Bronchial epithelial cell (primary cell): ENCODE data around the gene BANF2. TPM values are rescaled to one million over a fixed set of nuclear protein-coding genes. Genes with fewer than 3 reads are reported as not detected.

Experiments used
- DNase-seq: peaks from one replicate; pipeline ENCODE4 v3.0.0-alpha.2; 2010; ENCODE audit warnings: low read depth
- FAIRE-seq: peaks from 2 replicates; lab custom pipeline; 2011; peaks lifted over from hg19 to GRCh38; lab: Jason Lieb, UNC
- H3K27me3 ChIP-seq: 2 replicates; pipeline ENCODE4 v1.5.1; 2011; ENCODE audit warnings: low read length; ENCODE audit not compliant: control insufficient read depth, insufficient read depth
- H3K36me3 ChIP-seq: 2 replicates; pipeline ENCODE4 v1.5.1; 2011; ENCODE audit warnings: low read length; ENCODE audit not compliant: control insufficient read depth, insufficient read depth
- H3K4me3 ChIP-seq: 2 replicates; pipeline ENCODE4 v1.5.1; 2011; ENCODE audit warnings: mild to moderate bottlenecking, low read depth, low read length, control low read depth
- total RNA-seq: library from RNA; depleted of rRNA; stranded (reverse); fragments of >200 nt; gene quantifications from 2 replicates; pipeline ENCODE4 v1.2.1, GENCODE V29; 2014
- TF ChIP-seq, protein P1 (sequence below): IDR thresholded peaks from 2 replicates; pipeline ENCODE4 v1.5.1; 2011; ENCODE audit warnings: mild to moderate bottlenecking, moderate library complexity, low read length, control low read depth, inconsistent platforms; ENCODE audit not compliant: insufficient read depth, severe bottlenecking

The BANF2 gene
- total RNA-seq, 1 donor from 2014 or later = not detected

DNA sequence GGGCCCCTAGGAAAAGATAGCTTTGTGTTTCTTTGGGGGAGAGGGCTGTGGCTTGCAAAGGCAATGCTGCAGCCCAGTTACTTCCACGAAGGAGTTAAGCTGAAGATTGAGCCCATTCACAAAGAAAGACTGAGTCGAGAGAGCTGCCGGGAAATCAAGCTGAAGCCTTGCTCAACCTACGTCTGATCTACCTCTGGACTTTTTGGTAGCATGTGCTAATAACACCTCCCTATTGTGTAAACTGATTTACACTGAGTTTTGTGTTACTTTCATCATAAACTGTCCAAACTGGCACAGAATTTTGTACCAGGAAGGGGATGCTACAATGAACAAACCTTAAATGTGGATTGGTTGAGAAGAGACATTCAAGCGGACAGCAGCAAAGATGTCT is 23.5 kb downstream of the BANF2 start:
- FAIRE-seq (no peak), DNase-seq (no peak)
- TF ChIP-seq, protein P1, sequence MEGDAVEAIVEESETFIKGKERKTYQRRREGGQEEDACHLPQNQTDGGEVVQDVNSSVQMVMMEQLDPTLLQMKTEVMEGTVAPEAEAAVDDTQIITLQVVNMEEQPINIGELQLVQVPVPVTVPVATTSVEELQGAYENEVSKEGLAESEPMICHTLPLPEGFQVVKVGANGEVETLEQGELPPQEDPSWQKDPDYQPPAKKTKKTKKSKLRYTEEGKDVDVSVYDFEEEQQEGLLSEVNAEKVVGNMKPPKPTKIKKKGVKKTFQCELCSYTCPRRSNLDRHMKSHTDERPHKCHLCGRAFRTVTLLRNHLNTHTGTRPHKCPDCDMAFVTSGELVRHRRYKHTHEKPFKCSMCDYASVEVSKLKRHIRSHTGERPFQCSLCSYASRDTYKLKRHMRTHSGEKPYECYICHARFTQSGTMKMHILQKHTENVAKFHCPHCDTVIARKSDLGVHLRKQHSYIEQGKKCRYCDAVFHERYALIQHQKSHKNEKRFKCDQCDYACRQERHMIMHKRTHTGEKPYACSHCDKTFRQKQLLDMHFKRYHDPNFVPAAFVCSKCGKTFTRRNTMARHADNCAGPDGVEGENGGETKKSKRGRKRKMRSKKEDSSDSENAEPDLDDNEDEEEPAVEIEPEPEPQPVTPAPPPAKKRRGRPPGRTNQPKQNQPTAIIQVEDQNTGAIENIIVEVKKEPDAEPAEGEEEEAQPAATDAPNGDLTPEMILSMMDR = no peak
- no peaks in the 10 kb centered on the region for H3K27me3 ChIP-seq
- H3K4me3 ChIP-seq = no peak overlapping the region
- H3K36me3 ChIP-seq = no peaks in the 10 kb centered on the region

GRCh38 chr20:17725094-17725835 is 25.5 kb downstream of the BANF2 start:
- FAIRE-seq = no peak
- H3K4me3 ChIP-seq = no peak overlapping the region
- DNase-seq = no peak
- peaks cover 2% of the 10 kb centered on the region for H3K27me3 ChIP-seq
- TF ChIP-seq, protein P1 = no peak
- H3K36me3 ChIP-seq = no peaks in the 10 kb centered on the region

- FAIRE-seq (no peak), DNase-seq (no peak)
- Histone ChIP-seq H3K27me3 (peaks cover 2% of the 10 kb centered on the region), H3K4me3 (no peak overlapping the region), H3K36me3 (no peaks in the 10 kb centered on the region)
- TF ChIP-seq, protein P1 = no peak
Observed at GRCh38 chr20:17726902-17727301, 27.1 kb downstream of the BANF2 start.

DNA sequence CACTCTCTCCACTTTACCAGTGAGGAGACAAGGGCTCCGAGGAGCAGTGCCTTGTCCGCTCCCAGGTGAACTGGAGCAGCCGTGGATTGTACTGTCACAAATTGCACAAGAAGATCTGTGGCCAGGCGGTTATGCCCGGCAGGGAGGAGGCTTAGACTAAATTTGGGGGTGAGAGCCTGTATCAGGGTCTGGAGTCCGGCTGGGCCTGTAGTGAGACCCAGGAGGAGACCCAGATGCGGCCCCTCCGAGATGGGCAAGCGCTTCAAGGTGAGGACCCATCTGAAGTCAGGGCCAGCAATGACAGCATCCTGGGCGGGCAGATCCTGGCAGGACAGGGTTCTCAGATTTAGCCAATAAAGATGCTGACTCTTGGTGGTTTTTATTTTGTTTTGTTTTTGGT is 27.6 kb downstream of the BANF2 start:
- Histone ChIP-seq H3K4me3 (no peak overlapping the region), H3K27me3 (peaks cover 2% of the 10 kb centered on the region), H3K36me3 (no peaks in the 10 kb centered on the region)
- no peak for FAIRE-seq
- DNase-seq = no peak
- TF ChIP-seq, protein P1 = no peak

GRCh38 chr20:17728074-17728473 is 28.3 kb downstream of the BANF2 start:
- TF ChIP-seq, protein P1 = no peak
- peaks cover 2% of the 10 kb centered on the region for H3K27me3 ChIP-seq
- H3K36me3 ChIP-seq = no peaks in the 10 kb centered on the region
- no peak overlapping the region for H3K4me3 ChIP-seq
- FAIRE-seq (no peak), DNase-seq (no peak)

DNA sequence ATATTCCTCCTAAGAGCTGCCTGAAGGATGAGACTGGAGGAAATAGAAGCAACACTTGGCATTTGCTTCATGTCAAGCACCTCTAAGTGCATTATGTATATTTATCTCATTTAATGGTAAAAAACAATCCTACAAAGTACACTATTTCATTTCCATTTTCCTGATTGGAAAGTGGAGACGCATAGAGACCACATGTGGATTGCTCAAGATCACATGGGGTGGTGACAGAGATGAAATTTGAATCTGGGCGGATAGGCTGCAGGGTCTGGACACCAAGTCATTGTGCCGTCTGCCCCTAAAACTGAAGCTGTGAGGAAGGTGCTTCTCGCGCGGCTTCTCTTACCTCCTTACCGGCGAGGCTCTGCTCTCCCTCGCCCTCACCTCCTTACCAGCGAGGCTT is 30.3 kb downstream of the BANF2 start:
- FAIRE-seq (no peak), DNase-seq (no peak)
- Histone ChIP-seq H3K4me3 (no peak overlapping the region), H3K36me3 (no peaks in the 10 kb centered on the region), H3K27me3 (peaks cover 2% of the 10 kb centered on the region)
- TF ChIP-seq, protein P1 = no peak
